GM23338 (cell line): Measurements from ENCODE around the gene HLA-F. TPM values are rescaled to one million over a fixed set of nuclear protein-coding genes. Genes with fewer than 3 reads are reported as not detected.

ENCODE experiments used
- ATAC-seq: fragments of 200-7000 bp; cut with Tn5 transposase; 3 replicates; pipeline ENCODE4 v1.9.1; 2020
- DNase-seq: peaks from one replicate; pipeline ENCODE4 v3.0.0-alpha.2; 2015; ENCODE audit warnings: low spot score
- H2AFZ ChIP-seq: fragments of 200-600 bp; sonication (generic); 2 replicates; pipeline ENCODE4 v1.8.0; 2016; ENCODE audit warnings: antibody characterized with exemption, mild to moderate bottlenecking, moderate library complexity
- H3F3A ChIP-seq: fragments of 200-600 bp; sonication (generic); replicated peaks from 2 replicates; pipeline ENCODE4 v1.8.0; 2017; ENCODE audit warnings: antibody characterized with exemption, mixed run types, low read depth
- H3K27ac ChIP-seq: fragments of 200-600 bp; sonication (generic); 2 replicates; pipeline ENCODE4 v1.6.1; 2016; ENCODE audit warnings: low read depth
- H3K27me3 ChIP-seq: fragments of 200-600 bp; sonication (generic); 2 replicates; pipeline ENCODE4 v1.8.0; 2016; ENCODE audit warnings: mild to moderate bottlenecking, mixed run types, moderate library complexity; ENCODE audit not compliant: insufficient read depth
- H3K36me3 ChIP-seq: fragments of 200-600 bp; sonication (generic); 2 replicates; pipeline ENCODE4 v1.8.0; 2016; ENCODE audit warnings: mild to moderate bottlenecking; ENCODE audit not compliant: insufficient read depth
- H3K4me1 ChIP-seq: fragments of 200-600 bp; sonication (generic); 2 replicates; pipeline ENCODE4 v1.8.0; 2016; ENCODE audit warnings: mild to moderate bottlenecking, moderate library complexity; ENCODE audit not compliant: insufficient read depth
- H3K4me2 ChIP-seq: fragments of 200-600 bp; sonication (generic); 2 replicates; pipeline ENCODE4 v1.7.1; 2017; ENCODE audit warnings: mixed run types
- H3K4me3 ChIP-seq: fragments of 200-600 bp; sonication (generic); 2 replicates; pipeline ENCODE4 v1.6.1; 2016; ENCODE audit warnings: mixed run types
- H3K79me2 ChIP-seq: fragments of 200-600 bp; sonication (generic); replicated peaks from 2 replicates; pipeline ENCODE4 v1.8.0; 2017; ENCODE audit warnings: mild to moderate bottlenecking; ENCODE audit not compliant: insufficient read depth
- H3K9me2 ChIP-seq: fragments of 200-600 bp; sonication (generic); 2 replicates; pipeline ENCODE4 v1.8.0; 2017; ENCODE audit not compliant: insufficient read depth
- H4K20me1 ChIP-seq: fragments of 200-600 bp; sonication (generic); replicated peaks from 2 replicates; pipeline ENCODE4 v1.8.0; 2017; ENCODE audit warnings: mild to moderate bottlenecking; ENCODE audit not compliant: insufficient read depth
- H3K27ac Mint-ChIP-seq: 2 replicates; pipeline ENCODE4 v1.8.0; 2020; ENCODE audit warnings: inconsistent platforms, mild to moderate bottlenecking, moderate library complexity, mixed read lengths
- H3K27me3 Mint-ChIP-seq: 3 replicates; pipeline ENCODE4 v1.8.0; 2022; ENCODE audit warnings: low read depth, mild to moderate bottlenecking, moderate library complexity, mixed read lengths, inconsistent platforms; ENCODE audit not compliant: insufficient read depth, poor library complexity
- H3K36me3 Mint-ChIP-seq: 3 replicates; pipeline ENCODE4 v1.8.0; 2021; ENCODE audit warnings: low read depth, mild to moderate bottlenecking, inconsistent platforms, moderate library complexity, mixed read lengths
- H3K4me1 Mint-ChIP-seq: 3 replicates; pipeline ENCODE4 v1.8.0; 2020; ENCODE audit warnings: mild to moderate bottlenecking, inconsistent platforms, mixed read lengths
- H3K4me3 Mint-ChIP-seq: 3 replicates; pipeline ENCODE4 v1.8.0; 2021; ENCODE audit warnings: moderate library complexity, mild to moderate bottlenecking, inconsistent platforms, mixed read lengths
- H3K9me3 Mint-ChIP-seq: 3 replicates; pipeline ENCODE4 v1.8.0; 2020; ENCODE audit warnings: moderate library complexity, mild to moderate bottlenecking, inconsistent platforms, mixed read lengths
- CREB1 ChIP-seq: fragments of 250-450 bp; sonication (Bioruptor Pico); IDR thresholded peaks from 2 replicates; pipeline ENCODE4 v1.5.0; 2020; ENCODE audit warnings: low read depth, mild to moderate bottlenecking, moderate library complexity
- EZH2 ChIP-seq: fragments of 200-600 bp; sonication (generic); IDR thresholded peaks from one replicate; pipeline ENCODE4 v1.8.0; 2017; ENCODE audit warnings: antibody characterized with exemption, mild to moderate bottlenecking, low read depth; ENCODE audit not compliant: unreplicated experiment
- EZH2phosphoT487 ChIP-seq: fragments of 200-600 bp; sonication (generic); IDR thresholded peaks from one replicate; pipeline ENCODE4 v1.8.1; 2018; ENCODE audit warnings: antibody characterized with exemption; ENCODE audit not compliant: unreplicated experiment
- JUNB ChIP-seq: IDR thresholded peaks from one replicate; pipeline ENCODE4 v1.6.1; 2016; ENCODE audit warnings: antibody characterized with exemption; ENCODE audit not compliant: unreplicated experiment
- NANOG ChIP-seq: IDR thresholded peaks from 2 replicates; pipeline ENCODE4 v1.6.1; 2016; ENCODE audit warnings: antibody characterized with exemption, borderline replicate concordance
- POLR2AphosphoS5 ChIP-seq: IDR thresholded peaks from 2 replicates; pipeline ENCODE4 v1.6.1; 2016; ENCODE audit warnings: antibody characterized with exemption, low read depth
- STAT1 ChIP-seq: IDR thresholded peaks from one replicate; pipeline ENCODE4 v1.6.1; 2016; ENCODE audit warnings: antibody characterized with exemption; ENCODE audit not compliant: unreplicated experiment
- ZNF114 ChIP-seq: fragments of 250-450 bp; sonication (Bioruptor Pico); IDR thresholded peaks from 2 replicates; pipeline ENCODE4 v1.5.0; 2020; ENCODE audit warnings: mild to moderate bottlenecking, moderate library complexity
- polyA plus RNA-seq: library from polyadenylated mRNA; unstranded; fragments of >200 nt; fragmentation: Nextera tagmentation; extraction: Ambion mirVana; gene quantifications from 2 replicates; pipeline ENCODE4 v1.2.1, GENCODE V29; 2016
- total RNA-seq: library from RNA; depleted of rRNA; stranded (reverse); fragments of >200 nt; shearing (Covaris generic); gene quantifications from 2 replicates; pipeline ENCODE4 v1.2.3, GENCODE V29; 2014
- TF ChIP-seq, protein P1 (sequence below): IDR thresholded peaks from one replicate; pipeline ENCODE4 v1.6.1; 2018; ENCODE audit warnings: antibody characterized with exemption; ENCODE audit not compliant: unreplicated experiment
- TF ChIP-seq, protein P2 (sequence below): IDR thresholded peaks from 2 replicates; pipeline ENCODE4 v1.6.1; 2016; ENCODE audit warnings: antibody characterized with exemption
- TF ChIP-seq, protein P3 (sequence below), 2 experiments: fragments of 200-600 bp in 1 of 2; sonication (generic) in 1 of 2; conservative IDR thresholded peaks; 2 replicates each; pipeline versions ENCODE4 v1.5.1 to v1.6.1; 2016 to 2017; ENCODE audit warnings: antibody characterized with exemption in 2 of 2, low read depth in 2 of 2, mild to moderate bottlenecking in 2 of 2, moderate library complexity in 1 of 2

HLA-F gene
- total and polyA plus RNA-seq, 2 experiments from 2014 or later = 4.4 to 10.4 TPM

DNA sequence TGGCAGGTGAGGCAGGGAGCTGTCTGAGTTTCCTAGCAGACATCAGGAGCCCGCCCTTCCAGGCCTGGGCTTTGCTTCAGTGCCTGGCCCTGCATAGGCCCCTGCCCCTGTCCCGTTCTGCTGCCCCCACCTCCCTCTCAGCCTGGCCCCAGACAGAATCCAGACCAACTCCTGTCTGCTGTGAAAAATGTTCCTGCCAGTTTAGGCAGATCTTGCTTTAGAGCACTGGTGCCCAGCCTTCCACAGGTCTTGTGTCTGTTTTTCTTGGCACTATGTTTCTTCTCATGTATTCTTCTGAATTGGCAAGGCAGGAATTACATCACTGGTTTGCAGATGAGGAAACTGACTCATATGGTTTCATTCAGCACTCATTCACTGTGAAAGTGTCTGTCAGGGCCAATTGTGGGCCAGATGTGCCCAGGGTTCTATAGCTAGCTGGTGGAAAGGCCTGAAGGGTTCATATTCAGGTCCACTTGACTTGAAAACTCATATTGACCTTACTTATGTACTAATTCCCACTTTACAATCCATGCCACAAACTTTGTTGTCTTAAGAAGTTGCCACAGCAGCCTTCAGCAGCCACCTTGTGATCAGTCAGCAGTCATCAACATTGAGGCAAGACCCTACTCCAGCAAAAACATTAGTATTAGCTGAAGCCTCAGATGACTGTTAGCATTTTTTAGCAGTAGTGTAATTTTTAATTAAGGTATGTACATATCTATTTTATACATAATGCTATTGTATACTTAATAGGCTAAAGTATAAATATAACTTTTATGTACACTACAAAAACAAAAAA, 40.5 kb downstream of the HLA-F start:
- Histone ChIP-seq H3K4me1 (peaks cover 15% of the 10 kb centered on the region), H3F3A (no peaks in the 10 kb centered on the region), H3K4me2 (no peak overlapping the region), H4K20me1 (no peaks in the 10 kb centered on the region), H3K27ac (no peak overlapping the region), H3K36me3 (no peaks in the 10 kb centered on the region), H3K9me2 (peaks cover 12% of the 10 kb centered on the region), H3K79me2 (no peaks in the 10 kb centered on the region), H3K4me3 (no peak overlapping the region), H2AFZ (no peak overlapping the region), H3K27me3 (no peaks in the 10 kb centered on the region)
- DNase-seq (no peak), ATAC-seq (no peak)
- Mint-ChIP-seq H3K4me3 (no peak overlapping the region), H3K36me3 (no peaks in the 10 kb centered on the region; the same call in 2 of the 3 replicates), H3K27me3 (peaks cover 9% of the 10 kb centered on the region), H3K4me1 (peaks cover 26% of the 10 kb centered on the region), H3K9me3 (no peaks in the 10 kb centered on the region), H3K27ac (no peak overlapping the region)
- TF ChIP-seq, protein P1, sequence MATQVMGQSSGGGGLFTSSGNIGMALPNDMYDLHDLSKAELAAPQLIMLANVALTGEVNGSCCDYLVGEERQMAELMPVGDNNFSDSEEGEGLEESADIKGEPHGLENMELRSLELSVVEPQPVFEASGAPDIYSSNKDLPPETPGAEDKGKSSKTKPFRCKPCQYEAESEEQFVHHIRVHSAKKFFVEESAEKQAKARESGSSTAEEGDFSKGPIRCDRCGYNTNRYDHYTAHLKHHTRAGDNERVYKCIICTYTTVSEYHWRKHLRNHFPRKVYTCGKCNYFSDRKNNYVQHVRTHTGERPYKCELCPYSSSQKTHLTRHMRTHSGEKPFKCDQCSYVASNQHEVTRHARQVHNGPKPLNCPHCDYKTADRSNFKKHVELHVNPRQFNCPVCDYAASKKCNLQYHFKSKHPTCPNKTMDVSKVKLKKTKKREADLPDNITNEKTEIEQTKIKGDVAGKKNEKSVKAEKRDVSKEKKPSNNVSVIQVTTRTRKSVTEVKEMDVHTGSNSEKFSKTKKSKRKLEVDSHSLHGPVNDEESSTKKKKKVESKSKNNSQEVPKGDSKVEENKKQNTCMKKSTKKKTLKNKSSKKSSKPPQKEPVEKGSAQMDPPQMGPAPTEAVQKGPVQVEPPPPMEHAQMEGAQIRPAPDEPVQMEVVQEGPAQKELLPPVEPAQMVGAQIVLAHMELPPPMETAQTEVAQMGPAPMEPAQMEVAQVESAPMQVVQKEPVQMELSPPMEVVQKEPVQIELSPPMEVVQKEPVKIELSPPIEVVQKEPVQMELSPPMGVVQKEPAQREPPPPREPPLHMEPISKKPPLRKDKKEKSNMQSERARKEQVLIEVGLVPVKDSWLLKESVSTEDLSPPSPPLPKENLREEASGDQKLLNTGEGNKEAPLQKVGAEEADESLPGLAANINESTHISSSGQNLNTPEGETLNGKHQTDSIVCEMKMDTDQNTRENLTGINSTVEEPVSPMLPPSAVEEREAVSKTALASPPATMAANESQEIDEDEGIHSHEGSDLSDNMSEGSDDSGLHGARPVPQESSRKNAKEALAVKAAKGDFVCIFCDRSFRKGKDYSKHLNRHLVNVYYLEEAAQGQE = no peak
- TF ChIP-seq ZNF114 (CRISPR knock-in tag) (no peak), CREB1 (no peak), EZH2 (no peak), JUNB (no peak), EZH2phosphoT487 (no peak), POLR2AphosphoS5 (no peak)

DNA sequence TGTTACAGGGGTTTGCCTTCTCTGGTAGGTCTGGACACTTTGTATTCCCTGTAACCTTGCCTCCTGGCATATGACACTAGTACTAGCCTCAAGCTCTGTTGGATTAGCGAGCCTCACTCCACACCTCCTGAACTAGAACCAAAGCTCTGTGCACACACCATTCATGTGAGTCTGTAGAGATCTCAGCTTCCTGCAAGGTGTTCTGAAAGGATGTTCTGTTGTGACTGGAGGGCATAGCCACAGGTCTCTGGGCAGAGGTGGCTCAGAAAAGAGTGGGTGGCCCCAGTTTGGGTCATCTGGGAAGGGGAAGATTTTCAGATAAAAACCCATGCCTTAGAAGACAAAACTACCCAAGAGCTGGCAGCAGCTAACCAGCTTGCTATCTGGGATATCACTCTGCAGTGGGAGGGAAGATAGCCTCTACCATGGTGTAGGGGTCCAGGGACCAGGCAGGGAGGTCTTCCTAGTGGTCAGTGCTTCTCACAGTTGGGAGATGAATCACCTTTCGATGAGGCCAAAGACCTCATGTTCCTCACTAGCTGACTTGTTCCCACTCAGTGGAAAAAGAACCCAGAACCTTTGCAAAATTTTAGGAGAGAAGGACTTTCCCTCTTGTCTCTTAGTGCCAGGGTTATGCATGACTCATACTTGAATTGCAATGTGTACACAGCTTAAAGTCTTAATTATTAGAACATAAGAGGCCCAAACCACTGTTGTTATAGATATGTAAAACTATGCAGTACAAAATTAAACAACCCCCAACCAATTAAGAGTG, 41.4 kb downstream of the HLA-F start:
- Histone ChIP-seq H4K20me1 (no peaks in the 10 kb centered on the region), H3K27ac (no peak overlapping the region), H3K36me3 (no peaks in the 10 kb centered on the region), H3K4me3 (no peak overlapping the region), H3K27me3 (no peaks in the 10 kb centered on the region), H3K4me2 (no peak overlapping the region), H2AFZ (no peak overlapping the region), H3K79me2 (no peaks in the 10 kb centered on the region), H3K9me2 (peaks cover 10% of the 10 kb centered on the region), H3K4me1 (peaks cover 9% of the 10 kb centered on the region), H3F3A (no peaks in the 10 kb centered on the region)
- no peak for DNase-seq
- Mint-ChIP-seq H3K27ac (no peak overlapping the region), H3K27me3 (peaks cover 5% of the 10 kb centered on the region), H3K36me3 (no peaks in the 10 kb centered on the region), H3K4me3 (no peak overlapping the region), H3K9me3 (no peaks in the 10 kb centered on the region), H3K4me1 (peaks cover 21% of the 10 kb centered on the region)
- ATAC-seq = no peak
- TF ChIP-seq, protein P2, sequence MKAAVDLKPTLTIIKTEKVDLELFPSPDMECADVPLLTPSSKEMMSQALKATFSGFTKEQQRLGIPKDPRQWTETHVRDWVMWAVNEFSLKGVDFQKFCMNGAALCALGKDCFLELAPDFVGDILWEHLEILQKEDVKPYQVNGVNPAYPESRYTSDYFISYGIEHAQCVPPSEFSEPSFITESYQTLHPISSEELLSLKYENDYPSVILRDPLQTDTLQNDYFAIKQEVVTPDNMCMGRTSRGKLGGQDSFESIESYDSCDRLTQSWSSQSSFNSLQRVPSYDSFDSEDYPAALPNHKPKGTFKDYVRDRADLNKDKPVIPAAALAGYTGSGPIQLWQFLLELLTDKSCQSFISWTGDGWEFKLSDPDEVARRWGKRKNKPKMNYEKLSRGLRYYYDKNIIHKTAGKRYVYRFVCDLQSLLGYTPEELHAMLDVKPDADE = no peak
- TF ChIP-seq, protein P1 = no peak
- TF ChIP-seq JUNB = no peak
- no peak for TF ChIP-seq NANOG
- no peak for TF ChIP-seq POLR2AphosphoS5
- TF ChIP-seq, protein P3, sequence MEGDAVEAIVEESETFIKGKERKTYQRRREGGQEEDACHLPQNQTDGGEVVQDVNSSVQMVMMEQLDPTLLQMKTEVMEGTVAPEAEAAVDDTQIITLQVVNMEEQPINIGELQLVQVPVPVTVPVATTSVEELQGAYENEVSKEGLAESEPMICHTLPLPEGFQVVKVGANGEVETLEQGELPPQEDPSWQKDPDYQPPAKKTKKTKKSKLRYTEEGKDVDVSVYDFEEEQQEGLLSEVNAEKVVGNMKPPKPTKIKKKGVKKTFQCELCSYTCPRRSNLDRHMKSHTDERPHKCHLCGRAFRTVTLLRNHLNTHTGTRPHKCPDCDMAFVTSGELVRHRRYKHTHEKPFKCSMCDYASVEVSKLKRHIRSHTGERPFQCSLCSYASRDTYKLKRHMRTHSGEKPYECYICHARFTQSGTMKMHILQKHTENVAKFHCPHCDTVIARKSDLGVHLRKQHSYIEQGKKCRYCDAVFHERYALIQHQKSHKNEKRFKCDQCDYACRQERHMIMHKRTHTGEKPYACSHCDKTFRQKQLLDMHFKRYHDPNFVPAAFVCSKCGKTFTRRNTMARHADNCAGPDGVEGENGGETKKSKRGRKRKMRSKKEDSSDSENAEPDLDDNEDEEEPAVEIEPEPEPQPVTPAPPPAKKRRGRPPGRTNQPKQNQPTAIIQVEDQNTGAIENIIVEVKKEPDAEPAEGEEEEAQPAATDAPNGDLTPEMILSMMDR (conservative IDR thresholded peaks at IDR 0.05; ENCODE audit: low read depth in 2 of 2) = no peak
- no peak for TF ChIP-seq ZNF114 (CRISPR knock-in tag)
- no peak for TF ChIP-seq CREB1
- no peak for TF ChIP-seq STAT1
- no peak for TF ChIP-seq EZH2
- no peak for TF ChIP-seq EZH2phosphoT487
